ENCODE data around the gene CDCP1.
"Not testable (repeated sequence)": the region's sequence is repeated elsewhere in the genome, so short reads cannot be mapped to it uniquely, and the experiment has no call there.

The CDCP1 gene

DNA sequence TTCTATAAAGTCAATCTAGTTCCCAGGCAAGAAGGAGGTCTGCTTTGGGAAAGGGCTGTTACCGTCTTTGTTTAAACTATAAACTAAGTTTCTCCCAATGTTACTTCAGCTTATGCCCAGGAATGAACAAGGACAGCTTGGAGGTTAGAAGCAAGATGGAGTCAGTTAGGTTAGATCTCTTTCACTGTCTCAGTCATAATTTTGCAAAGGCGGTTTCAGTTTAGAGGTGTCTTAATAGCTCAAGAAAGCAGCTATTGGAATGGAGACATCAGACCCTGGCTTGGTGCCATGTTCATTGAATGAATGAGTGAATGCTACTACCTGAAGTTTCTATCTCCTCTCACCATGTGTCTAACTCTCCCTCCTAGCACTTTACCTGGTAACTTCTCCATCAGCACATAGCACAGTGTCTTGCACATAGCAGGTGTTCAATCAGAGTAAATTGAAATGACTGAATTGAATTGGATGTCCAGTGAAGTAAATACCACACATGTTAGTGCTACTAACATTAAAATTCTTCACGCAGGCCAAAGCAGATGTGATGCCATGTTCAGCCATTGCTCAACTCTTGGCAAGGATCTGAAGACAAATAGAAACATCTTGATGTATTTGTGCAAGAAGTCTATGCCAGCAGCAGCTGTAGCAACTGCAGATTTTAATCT lies 91.9 kb downstream of the CDCP1 start:
- Mint-ChIP-seq H3K27ac (no peak overlapping the region), H3K36me3 (ENCODE audit: low read depth) (no peaks in the 10 kb centered on the region)
- TF ChIP-seq, protein P1, sequence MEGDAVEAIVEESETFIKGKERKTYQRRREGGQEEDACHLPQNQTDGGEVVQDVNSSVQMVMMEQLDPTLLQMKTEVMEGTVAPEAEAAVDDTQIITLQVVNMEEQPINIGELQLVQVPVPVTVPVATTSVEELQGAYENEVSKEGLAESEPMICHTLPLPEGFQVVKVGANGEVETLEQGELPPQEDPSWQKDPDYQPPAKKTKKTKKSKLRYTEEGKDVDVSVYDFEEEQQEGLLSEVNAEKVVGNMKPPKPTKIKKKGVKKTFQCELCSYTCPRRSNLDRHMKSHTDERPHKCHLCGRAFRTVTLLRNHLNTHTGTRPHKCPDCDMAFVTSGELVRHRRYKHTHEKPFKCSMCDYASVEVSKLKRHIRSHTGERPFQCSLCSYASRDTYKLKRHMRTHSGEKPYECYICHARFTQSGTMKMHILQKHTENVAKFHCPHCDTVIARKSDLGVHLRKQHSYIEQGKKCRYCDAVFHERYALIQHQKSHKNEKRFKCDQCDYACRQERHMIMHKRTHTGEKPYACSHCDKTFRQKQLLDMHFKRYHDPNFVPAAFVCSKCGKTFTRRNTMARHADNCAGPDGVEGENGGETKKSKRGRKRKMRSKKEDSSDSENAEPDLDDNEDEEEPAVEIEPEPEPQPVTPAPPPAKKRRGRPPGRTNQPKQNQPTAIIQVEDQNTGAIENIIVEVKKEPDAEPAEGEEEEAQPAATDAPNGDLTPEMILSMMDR (IDR thresholded peaks at IDR 0.05), result no peak

DNA sequence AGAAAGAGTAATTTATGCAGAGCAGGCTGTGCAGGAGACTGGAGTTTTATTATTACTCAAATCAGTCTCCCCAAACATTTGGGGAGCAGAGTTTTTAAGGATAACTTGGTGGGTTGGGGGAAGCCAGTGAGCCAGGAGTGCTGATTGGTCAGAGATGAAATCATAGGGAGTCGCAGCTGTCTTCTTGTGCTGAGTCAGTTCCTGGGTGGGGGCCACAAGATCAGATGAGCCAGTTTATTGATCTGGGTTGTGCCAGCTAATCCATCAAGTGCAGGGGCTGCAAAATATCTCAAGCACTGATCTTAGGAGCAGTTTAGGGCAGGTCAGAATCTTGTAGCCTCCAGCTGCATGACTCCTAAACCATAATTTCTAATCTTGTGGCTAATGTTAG lies 92.4 kb downstream of the CDCP1 start:
- not testable (repeated sequence) for H3K27ac Mint-ChIP-seq
- peaks cover 20% of the 10 kb centered on the region for H3K4me1 Mint-ChIP-seq

More for the DNA sequence above, 91.9 kb downstream of the CDCP1 start:
- no peak overlapping the region for H3K4me3 Mint-ChIP-seq
- H3K9me3 Mint-ChIP-seq, result no peaks in the 10 kb centered on the region
- no peak for DNase-seq
- H3K27me3 Mint-ChIP-seq (ENCODE audit: low read depth, poor library complexity), result peaks cover 12% of the 10 kb centered on the region
- H3K4me1 Mint-ChIP-seq, result peaks cover 20% of the 10 kb centered on the region

DNA sequence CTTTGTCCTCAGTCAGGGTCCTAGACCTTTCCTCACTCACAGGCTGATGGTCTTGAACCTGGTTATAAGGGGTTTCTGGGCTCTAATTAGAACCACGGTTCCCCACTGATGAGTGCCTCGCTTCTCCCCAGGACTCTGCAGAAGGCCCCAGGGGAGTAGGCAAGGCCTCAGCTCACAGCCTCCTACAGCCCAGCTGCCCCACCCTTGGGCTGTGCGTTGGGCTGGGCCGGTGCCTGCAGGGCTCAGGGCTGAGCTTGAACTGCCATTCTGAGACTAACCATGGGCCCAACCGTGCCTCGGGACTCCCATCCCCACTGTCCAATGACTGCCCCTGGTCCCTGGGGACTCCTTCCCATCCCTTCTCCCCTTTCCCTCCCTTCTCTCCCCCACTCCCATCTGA lies 94.5 kb downstream of the CDCP1 start:
- Mint-ChIP-seq H3K27ac (no peak overlapping the region), H3K9me3 (no peaks in the 10 kb centered on the region), H3K4me3 (no peak overlapping the region), H3K36me3 (ENCODE audit: low read depth) (no peaks in the 10 kb centered on the region), H3K4me1 (peaks cover 7% of the 10 kb centered on the region), H3K27me3 (ENCODE audit: low read depth, poor library complexity) (peaks cover 19% of the 10 kb centered on the region)
- DNase-seq, result no peak
- TF ChIP-seq, protein P1 (IDR thresholded peaks at IDR 0.05), result no peak

More for the DNA sequence above, 92.4 kb downstream of the CDCP1 start:
- H3K36me3 Mint-ChIP-seq (ENCODE audit: low read depth); DNase-seq; H3K9me3 Mint-ChIP-seq; H3K4me3 Mint-ChIP-seq: not testable (repeated sequence)
- peaks cover 15% of the 10 kb centered on the region for H3K27me3 Mint-ChIP-seq (ENCODE audit: low read depth, poor library complexity)

DNA sequence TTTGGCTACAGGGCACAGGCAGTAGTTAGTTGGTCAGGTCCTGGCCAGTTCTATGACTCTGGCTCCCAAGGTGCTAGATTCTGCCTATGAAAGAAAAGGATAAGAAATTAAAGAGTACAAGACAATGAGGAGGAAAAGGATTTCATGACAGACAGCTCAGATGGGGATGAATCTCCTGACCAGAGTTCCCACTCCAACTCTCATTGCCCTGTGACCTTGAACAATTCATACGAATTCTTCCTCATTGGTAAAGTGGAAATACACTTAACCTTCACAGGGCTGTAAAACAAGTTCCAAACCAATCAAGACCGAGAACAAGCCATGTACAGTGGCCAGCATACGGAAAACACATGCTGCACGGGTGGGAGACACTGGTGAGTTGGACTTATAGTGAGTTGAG lies 96.4 kb downstream of the CDCP1 start:
- no peaks in the 10 kb centered on the region for H3K9me3 Mint-ChIP-seq
- no peak overlapping the region for H3K4me3 Mint-ChIP-seq
- no peaks in the 10 kb centered on the region for H3K36me3 Mint-ChIP-seq (ENCODE audit: low read depth)
- peaks cover 26% of the 10 kb centered on the region for H3K27me3 Mint-ChIP-seq (ENCODE audit: low read depth, poor library complexity)
- no peaks in the 10 kb centered on the region for H3K4me1 Mint-ChIP-seq
- DNase-seq, result no peak
- TF ChIP-seq, protein P1 (IDR thresholded peaks at IDR 0.05), result no peak
- no peak overlapping the region for H3K27ac Mint-ChIP-seq

DNA sequence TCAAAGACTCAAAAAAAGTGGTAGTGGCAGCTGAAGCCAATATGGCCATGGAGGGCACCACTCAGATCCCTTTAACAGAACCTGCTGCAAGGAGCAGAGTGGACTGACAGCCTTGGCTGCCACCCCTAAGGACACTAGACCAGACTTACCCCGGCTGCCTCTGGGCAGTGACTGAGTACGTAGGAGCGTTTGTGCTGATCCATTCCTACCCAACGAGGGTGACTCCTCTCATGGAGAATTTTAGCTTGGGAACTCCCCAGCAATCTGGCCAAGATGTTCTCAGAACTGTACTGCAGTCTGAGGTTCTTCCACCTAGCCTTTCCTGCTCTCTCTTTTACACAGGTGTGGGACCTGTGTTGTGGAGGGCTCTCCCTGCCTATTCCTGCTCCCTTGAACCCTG lies 97.9 kb downstream of the CDCP1 start:
- no peaks in the 10 kb centered on the region for H3K36me3 Mint-ChIP-seq (ENCODE audit: low read depth)
- H3K9me3 Mint-ChIP-seq, result no peaks in the 10 kb centered on the region
- peaks cover 22% of the 10 kb centered on the region for H3K27me3 Mint-ChIP-seq (ENCODE audit: low read depth, poor library complexity)
- TF ChIP-seq, protein P1 (IDR thresholded peaks at IDR 0.05), result no peak
- DNase-seq, result no peak
- H3K27ac Mint-ChIP-seq, result no peak overlapping the region
- no peak overlapping the region for H3K4me3 Mint-ChIP-seq
- no peaks in the 10 kb centered on the region for H3K4me1 Mint-ChIP-seq

DNA sequence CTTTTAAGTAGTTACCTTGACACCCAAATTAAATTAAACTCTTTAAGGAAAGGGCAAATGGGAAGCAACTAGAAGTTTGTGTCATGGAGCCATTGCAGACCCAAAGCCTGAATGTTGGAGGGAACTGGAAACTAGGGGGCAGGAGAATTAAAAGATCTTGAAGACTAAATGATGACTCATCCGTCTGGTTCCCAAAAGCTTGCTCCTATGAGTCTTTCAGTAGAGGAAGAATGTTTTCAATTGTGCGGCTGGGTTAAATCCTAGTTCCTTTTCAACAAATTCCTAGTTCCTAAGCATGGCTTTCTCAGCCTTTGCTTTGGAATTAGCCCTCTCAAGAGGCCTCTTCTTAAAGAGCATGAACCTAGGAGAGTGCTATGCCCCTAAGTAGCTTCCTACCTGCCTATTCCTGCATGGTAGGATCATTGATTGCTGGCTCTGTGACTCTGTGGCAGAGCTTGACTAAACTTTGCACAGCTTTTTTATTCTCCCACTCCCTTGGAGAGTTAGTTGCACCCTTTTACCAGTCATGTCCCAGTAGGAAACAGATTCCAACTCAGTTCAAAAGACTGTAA lies 102.4 kb downstream of the CDCP1 start:
- Mint-ChIP-seq H3K4me1 (peaks cover 11% of the 10 kb centered on the region), H3K9me3 (no peaks in the 10 kb centered on the region), H3K4me3 (no peak overlapping the region), H3K36me3 (ENCODE audit: low read depth) (no peaks in the 10 kb centered on the region), H3K27me3 (ENCODE audit: low read depth, poor library complexity) (peaks cover 11% of the 10 kb centered on the region), H3K27ac (no peak overlapping the region)
- no peak for DNase-seq
- TF ChIP-seq, protein P1 (IDR thresholded peaks at IDR 0.05), result no peak
